NB4 (cell line): ENCODE measurements around the gene LIMK2.
"Not testable (repeated sequence)": the region's sequence is repeated elsewhere in the genome, so short reads cannot be mapped to it uniquely, and the experiment has no call there.

Source experiments
- POLR2A ChIP-seq: IDR thresholded peaks from 2 replicates; pipeline ENCODE4 v1.6.1; 2011; ENCODE audit warnings: mild to moderate bottlenecking; ENCODE audit not compliant: insufficient read length; ENCODE audit errors: extremely low read depth
- TF ChIP-seq, protein P1 (sequence below): IDR thresholded peaks from one replicate; pipeline ENCODE4 v1.5.1; 2012; ENCODE audit warnings: low read depth, low read length

DNA sequence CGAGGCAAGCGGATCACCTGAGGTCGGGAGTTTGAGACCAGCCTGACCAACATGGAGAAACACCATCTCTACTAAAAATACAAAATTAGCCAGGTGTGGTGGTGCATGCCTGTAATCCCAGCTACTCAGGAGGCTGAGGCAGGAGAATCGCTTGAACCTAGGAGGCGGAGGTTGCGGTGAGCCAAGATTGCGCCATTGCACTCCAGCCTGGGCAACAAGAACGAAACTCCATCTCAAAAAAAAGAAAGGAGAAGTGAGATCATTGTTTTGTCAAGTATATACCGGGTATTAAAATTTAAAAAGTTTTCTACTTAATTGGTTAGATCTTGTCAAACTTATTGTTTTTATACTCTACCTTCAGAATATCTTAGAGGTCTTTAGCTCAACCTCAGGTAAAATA is 40.4 kb upstream of the LIMK2 start:
- TF ChIP-seq, protein P1, sequence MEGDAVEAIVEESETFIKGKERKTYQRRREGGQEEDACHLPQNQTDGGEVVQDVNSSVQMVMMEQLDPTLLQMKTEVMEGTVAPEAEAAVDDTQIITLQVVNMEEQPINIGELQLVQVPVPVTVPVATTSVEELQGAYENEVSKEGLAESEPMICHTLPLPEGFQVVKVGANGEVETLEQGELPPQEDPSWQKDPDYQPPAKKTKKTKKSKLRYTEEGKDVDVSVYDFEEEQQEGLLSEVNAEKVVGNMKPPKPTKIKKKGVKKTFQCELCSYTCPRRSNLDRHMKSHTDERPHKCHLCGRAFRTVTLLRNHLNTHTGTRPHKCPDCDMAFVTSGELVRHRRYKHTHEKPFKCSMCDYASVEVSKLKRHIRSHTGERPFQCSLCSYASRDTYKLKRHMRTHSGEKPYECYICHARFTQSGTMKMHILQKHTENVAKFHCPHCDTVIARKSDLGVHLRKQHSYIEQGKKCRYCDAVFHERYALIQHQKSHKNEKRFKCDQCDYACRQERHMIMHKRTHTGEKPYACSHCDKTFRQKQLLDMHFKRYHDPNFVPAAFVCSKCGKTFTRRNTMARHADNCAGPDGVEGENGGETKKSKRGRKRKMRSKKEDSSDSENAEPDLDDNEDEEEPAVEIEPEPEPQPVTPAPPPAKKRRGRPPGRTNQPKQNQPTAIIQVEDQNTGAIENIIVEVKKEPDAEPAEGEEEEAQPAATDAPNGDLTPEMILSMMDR, result not testable (repeated sequence)
- TF ChIP-seq POLR2A, result not testable (repeated sequence)
